Neural cell (in vitro differentiated cells): ENCODE measurements around the gene TRPM3. TPM values are rescaled to one million over a fixed set of nuclear protein-coding genes. Genes with fewer than 3 reads are reported as not detected.

Source experiments
- H2AFZ ChIP-seq: fragments of 200-600, 300-800 bp; sonication (generic), shearing (Covaris generic); 2 replicates; pipeline ENCODE4 v1.6.0; 2014; ENCODE audit warnings: low read depth, mild to moderate bottlenecking, antibody characterized with exemption, low read length, moderate library complexity
- H3F3A ChIP-seq: fragments of 200-600 bp; shearing (Covaris generic); 2 replicates; pipeline ENCODE4 v1.6.1; 2016; ENCODE audit warnings: mild to moderate bottlenecking, moderate library complexity, mixed read lengths, antibody characterized with exemption, low read length; ENCODE audit not compliant: insufficient read depth, poor library complexity, severe bottlenecking
- H3K27ac ChIP-seq: fragments of 200-600, 300-800 bp; sonication (generic), shearing (Covaris generic); 2 replicates; pipeline ENCODE4 v1.5.1; 2014; ENCODE audit warnings: mild to moderate bottlenecking, low read length, moderate library complexity
- H3K27me3 ChIP-seq: fragments of 300-800, 200-600 bp; sonication (generic), shearing (Covaris generic); 2 replicates; pipeline ENCODE4 v1.6.0; 2014; ENCODE audit warnings: mild to moderate bottlenecking, low read depth, low read length, moderate library complexity; ENCODE audit not compliant: insufficient read depth
- H3K36me3 ChIP-seq: fragments of 300-800, 200-600 bp; sonication (generic), shearing (Covaris generic); 2 replicates; pipeline ENCODE4 v1.5.1; 2014; ENCODE audit warnings: mild to moderate bottlenecking, antibody characterized with exemption, low read length, moderate library complexity; ENCODE audit not compliant: insufficient read depth
- H3K4me2 ChIP-seq: fragments of 300-800, 200-600 bp; sonication (generic), shearing (Covaris generic); 2 replicates; pipeline ENCODE4 v1.6.0; 2014; ENCODE audit warnings: mild to moderate bottlenecking, low read length
- H3K4me3 ChIP-seq: fragments of 300-800, 200-600 bp; sonication (generic), shearing (Covaris generic); 2 replicates; pipeline ENCODE4 v1.5.1; 2014; ENCODE audit warnings: mild to moderate bottlenecking, low read length, moderate library complexity
- H3K79me2 ChIP-seq: fragments of 200-600 bp; shearing (Covaris generic); replicated peaks from 2 replicates; pipeline ENCODE4 v1.6.0; 2014; ENCODE audit warnings: mild to moderate bottlenecking, low read length, moderate library complexity; ENCODE audit not compliant: insufficient read depth
- H3K9ac ChIP-seq: fragments of 300-800, 200-600 bp; sonication (generic), shearing (Covaris generic); 2 replicates; pipeline ENCODE4 v1.6.1; 2016; ENCODE audit warnings: mild to moderate bottlenecking, low read length, mixed read lengths
- H3K9me2 ChIP-seq: fragments of 200-600 bp; shearing (Covaris generic); 2 replicates; pipeline ENCODE4 v1.6.1; 2016; ENCODE audit warnings: mild to moderate bottlenecking, low read length, mixed read lengths; ENCODE audit not compliant: insufficient read depth
- H3K9me3 ChIP-seq: fragments of 200-600, 300-800 bp; sonication (generic), shearing (Covaris generic); 2 replicates; pipeline ENCODE4 v1.6.1; 2016; ENCODE audit warnings: mild to moderate bottlenecking, mixed run types, low read length, moderate library complexity, mixed read lengths
- H4K20me1 ChIP-seq: fragments of 200-600 bp; shearing (Covaris generic); 2 replicates; pipeline ENCODE4 v1.6.1; 2016; ENCODE audit warnings: mild to moderate bottlenecking, mixed run types; ENCODE audit not compliant: insufficient read depth
- EP300 ChIP-seq: fragments of 450-650 bp; conservative IDR thresholded peaks from 2 replicates; pipeline ENCODE4 v1.6.1; 2014; ENCODE audit warnings: antibody characterized with exemption, mild to moderate bottlenecking, moderate library complexity; ENCODE audit not compliant: poor library complexity, severe bottlenecking
- EZH2 ChIP-seq: fragments of 200-600, 300-800 bp; shearing (Covaris generic), sonication (generic); IDR thresholded peaks from 2 replicates; pipeline ENCODE4 v1.6.1; 2014; ENCODE audit warnings: antibody characterized with exemption, low read length, borderline replicate concordance, mild to moderate bottlenecking; ENCODE audit not compliant: insufficient read depth, poor library complexity, severe bottlenecking
- MXI1 ChIP-seq: fragments of 450-650 bp; conservative IDR thresholded peaks from 2 replicates; pipeline ENCODE4 v1.6.1; 2014; ENCODE audit warnings: antibody characterized with exemption, mild to moderate bottlenecking; ENCODE audit not compliant: poor library complexity, severe bottlenecking
- POLR2AphosphoS5 ChIP-seq: IDR thresholded peaks from 2 replicates; pipeline ENCODE4 v1.6.1; 2012
- RAD21 ChIP-seq: fragments of 450-650 bp; conservative IDR thresholded peaks from 2 replicates; pipeline ENCODE4 v1.6.1; 2014; ENCODE audit warnings: antibody characterized with exemption, mild to moderate bottlenecking, moderate library complexity
- REST ChIP-seq: IDR thresholded peaks from 2 replicates; pipeline ENCODE4 v1.6.1; 2012; ENCODE audit warnings: borderline replicate concordance
- SMC3 ChIP-seq: fragments of 450-650 bp; conservative IDR thresholded peaks from 2 replicates; pipeline ENCODE4 v1.6.1; 2014; ENCODE audit warnings: antibody characterized with exemption, mild to moderate bottlenecking, moderate library complexity; ENCODE audit not compliant: poor library complexity
- TAF1 ChIP-seq: IDR thresholded peaks from 2 replicates; pipeline ENCODE4 v1.6.1; 2012; ENCODE audit warnings: low read depth
- polyA plus RNA-seq: library from polyadenylated mRNA; depleted of rRNA; stranded (reverse); fragments of >200 nt; gene quantifications from 2 replicates; pipeline ENCODE4 v1.2.3, GENCODE V29; 2014
- TF ChIP-seq, protein P1 (sequence below): fragments of 450-650 bp; IDR thresholded peaks from 2 replicates; pipeline ENCODE4 v1.5.1; 2014; ENCODE audit warnings: antibody characterized with exemption, mild to moderate bottlenecking, moderate library complexity; ENCODE audit not compliant: poor library complexity, severe bottlenecking

The TRPM3 gene
- polyA plus RNA-seq, 1 donor from 2014 or later, result 1.3 TPM

DNA sequence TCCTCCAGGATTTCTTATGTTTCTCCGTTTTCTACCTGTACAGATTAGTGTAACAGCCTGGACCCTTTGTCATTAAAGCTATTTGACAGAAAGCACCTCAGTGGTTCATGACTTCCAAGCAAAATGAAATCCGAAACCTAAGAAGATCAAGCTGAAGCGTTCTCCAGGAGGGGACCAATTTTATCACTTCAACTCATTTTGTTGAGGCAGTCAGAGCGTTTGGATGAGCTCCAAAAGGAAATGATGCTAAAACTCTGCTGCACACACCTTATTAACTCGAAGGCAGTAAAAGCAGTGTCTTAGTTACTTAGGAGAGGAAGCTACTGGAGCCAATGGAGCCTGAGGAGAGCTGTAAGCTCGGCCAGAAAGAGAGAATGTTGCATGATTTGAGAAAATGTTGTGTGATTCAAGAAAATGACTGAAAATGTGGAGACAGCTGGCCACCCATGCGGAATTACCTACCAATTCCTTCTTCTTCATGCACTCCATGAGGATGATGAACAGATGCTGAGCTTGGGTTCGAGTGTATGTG lies 360.2 kb downstream of the TRPM3 start:
- Histone ChIP-seq H3K27me3 (no peaks in the 10 kb centered on the region), H3K79me2 (no peaks in the 10 kb centered on the region), H3K4me3 (no peak overlapping the region), H4K20me1 (no peaks in the 10 kb centered on the region), H3K9me3 (no peaks in the 10 kb centered on the region), H3K36me3 (no peaks in the 10 kb centered on the region), H3F3A (no peaks in the 10 kb centered on the region), H3K9ac (no peak overlapping the region), H2AFZ (no peak overlapping the region), H3K4me2 (no peak overlapping the region), H3K9me2 (no peaks in the 10 kb centered on the region), H3K27ac (no peak overlapping the region)
- TF ChIP-seq EP300 (no peak), MXI1 (no peak), TAF1 (no peak), RAD21 (no peak), REST (no peak), SMC3 (no peak), POLR2AphosphoS5 (no peak), EZH2 (no peak)
- TF ChIP-seq, protein P1, sequence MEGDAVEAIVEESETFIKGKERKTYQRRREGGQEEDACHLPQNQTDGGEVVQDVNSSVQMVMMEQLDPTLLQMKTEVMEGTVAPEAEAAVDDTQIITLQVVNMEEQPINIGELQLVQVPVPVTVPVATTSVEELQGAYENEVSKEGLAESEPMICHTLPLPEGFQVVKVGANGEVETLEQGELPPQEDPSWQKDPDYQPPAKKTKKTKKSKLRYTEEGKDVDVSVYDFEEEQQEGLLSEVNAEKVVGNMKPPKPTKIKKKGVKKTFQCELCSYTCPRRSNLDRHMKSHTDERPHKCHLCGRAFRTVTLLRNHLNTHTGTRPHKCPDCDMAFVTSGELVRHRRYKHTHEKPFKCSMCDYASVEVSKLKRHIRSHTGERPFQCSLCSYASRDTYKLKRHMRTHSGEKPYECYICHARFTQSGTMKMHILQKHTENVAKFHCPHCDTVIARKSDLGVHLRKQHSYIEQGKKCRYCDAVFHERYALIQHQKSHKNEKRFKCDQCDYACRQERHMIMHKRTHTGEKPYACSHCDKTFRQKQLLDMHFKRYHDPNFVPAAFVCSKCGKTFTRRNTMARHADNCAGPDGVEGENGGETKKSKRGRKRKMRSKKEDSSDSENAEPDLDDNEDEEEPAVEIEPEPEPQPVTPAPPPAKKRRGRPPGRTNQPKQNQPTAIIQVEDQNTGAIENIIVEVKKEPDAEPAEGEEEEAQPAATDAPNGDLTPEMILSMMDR, result no peak

DNA sequence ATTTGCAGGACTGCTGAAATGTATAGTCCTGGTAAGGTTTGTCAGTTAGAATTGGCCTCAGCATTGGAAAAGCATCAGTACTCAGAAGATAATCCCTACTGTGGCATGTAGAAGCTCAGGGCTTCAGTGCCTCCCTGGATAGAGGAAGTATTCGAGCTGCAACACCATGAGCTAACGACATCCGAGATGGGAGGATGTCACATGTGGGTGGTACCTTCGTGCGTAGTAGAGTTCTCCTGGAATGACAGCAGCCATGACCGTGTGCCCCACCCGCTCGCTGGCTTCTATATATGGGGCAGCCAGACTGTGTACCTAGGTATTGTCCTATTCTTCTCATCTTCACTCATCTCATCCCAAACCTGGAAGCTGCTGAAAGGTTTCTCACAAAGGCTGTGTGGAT lies 361.2 kb downstream of the TRPM3 start:
- Histone ChIP-seq H3K27me3 (no peaks in the 10 kb centered on the region), H3K79me2 (no peaks in the 10 kb centered on the region), H2AFZ (no peak overlapping the region), H3K4me3 (no peak overlapping the region), H4K20me1 (no peaks in the 10 kb centered on the region), H3K9me3 (no peaks in the 10 kb centered on the region), H3F3A (no peaks in the 10 kb centered on the region), H3K9me2 (no peaks in the 10 kb centered on the region), H3K9ac (no peak overlapping the region), H3K4me2 (no peak overlapping the region), H3K36me3 (no peaks in the 10 kb centered on the region), H3K27ac (no peak overlapping the region)
- TF ChIP-seq EP300 (no peak), SMC3 (no peak), MXI1 (no peak), RAD21 (no peak), REST (no peak), TAF1 (no peak), POLR2AphosphoS5 (no peak), EZH2 (no peak)
- TF ChIP-seq, protein P1, result no peak
